HG02938 (cell line): ENCODE results near the gene CPLX4.

ENCODE experiments used
- ATAC-seq: cut with Tn5 transposase; IDR thresholded peaks from one replicate; pipeline ENCODE4 v1.9.1; 2021; ENCODE audit warnings: mild to moderate bottlenecking, moderate library complexity; ENCODE audit not compliant: unreplicated experiment

The CPLX4 gene

DNA sequence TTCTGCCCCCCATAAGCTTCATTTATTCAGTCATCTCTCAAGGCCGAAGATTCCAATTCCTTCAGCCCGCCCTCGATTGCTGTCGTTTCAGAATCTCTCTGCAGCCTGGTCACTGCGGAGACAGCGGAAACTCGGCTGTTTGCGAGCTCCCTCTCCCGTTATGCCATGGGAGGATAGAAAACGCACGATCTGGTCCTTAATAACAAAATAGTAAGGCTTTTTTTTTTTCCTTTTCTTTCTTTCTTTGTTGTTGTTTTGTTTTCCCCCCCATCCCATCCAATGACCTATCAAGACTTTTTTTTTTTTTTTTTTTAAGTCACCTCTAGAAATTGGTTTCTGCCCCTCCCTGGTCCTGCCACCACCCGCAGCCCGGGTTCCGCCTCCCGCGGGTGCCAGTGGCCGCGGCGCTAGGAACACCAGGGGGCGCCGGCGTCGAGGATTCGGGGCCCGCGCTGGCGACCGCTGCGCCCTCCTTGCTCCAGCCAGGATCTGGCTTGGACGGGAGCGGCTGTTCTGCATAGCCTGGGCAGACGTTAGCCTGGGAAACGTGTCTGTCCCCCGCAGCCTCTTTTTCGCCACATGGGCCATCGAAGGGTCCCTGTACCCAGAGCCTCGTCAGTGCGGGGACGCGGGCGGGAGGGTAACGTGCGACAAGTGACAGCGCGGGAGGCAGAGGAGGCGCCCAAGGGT lies 10.1 kb downstream of the CPLX4 start:
- peak; percentile 81 for ATAC-seq

DNA sequence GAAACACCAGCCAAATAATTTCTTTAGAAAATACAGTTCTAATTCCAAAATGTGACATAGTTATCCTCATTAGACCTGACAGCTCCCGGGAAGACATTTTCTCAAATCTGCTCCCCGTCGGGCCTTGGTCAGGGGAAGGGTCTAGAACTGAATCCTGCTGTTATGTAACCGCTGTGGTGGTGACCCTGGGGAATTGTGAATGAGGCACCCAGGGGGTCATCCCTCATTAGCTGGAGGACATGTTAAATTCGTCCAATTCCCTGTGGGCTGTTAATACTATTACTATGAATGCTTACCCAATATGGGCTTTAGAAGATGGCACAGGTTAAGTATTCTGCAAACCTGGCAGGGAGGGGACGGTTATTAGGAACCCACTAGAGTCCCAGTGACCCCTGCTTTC lies 11.8 kb downstream of the CPLX4 start:
- no peak for ATAC-seq

DNA sequence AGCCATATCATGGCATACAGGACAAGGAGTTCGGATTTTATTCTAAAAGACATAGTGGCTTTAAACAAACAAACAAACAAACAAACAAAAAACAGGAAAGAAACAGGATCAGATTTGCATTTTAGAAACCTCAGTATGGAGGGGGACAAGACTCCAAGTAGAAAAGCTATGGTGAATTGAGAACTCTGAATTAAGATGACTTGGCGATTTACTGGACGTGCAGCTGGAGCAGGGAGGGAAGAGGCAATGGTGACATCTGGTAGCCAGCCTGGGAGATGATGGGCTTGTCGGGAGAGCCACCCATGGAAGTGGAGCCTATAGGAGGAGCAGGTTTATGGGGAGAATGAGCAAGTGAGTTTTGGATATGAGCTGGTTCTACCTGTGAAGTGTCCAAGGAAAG lies 13.2 kb downstream of the CPLX4 start:
- ATAC-seq, result no peak

DNA sequence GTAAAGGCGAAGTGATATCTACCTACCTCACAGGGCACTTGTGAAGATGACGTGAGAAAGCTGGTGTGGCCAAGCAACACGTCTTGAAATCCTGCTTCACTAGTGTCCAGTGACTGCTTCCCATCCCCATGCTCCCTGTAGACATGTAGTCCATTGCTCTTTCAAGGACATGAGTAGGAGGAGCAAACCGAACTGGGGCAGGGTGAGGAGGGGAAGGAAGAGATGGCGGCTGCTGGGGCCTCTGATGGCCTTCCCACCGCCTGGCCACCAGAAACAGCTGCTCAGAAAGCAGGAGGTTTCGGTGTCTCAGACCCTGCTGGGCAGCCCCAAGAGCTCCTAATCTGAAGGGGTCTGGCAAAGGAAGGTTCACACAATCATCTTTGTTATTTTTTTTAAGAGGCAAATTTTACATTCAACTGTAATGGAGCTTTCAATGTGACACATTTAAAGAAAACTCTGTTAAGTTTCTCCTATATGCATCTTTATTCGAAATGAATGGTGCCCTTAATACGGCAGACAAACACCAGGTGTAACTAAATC lies 14.7 kb downstream of the CPLX4 start:
- no peak for ATAC-seq

DNA sequence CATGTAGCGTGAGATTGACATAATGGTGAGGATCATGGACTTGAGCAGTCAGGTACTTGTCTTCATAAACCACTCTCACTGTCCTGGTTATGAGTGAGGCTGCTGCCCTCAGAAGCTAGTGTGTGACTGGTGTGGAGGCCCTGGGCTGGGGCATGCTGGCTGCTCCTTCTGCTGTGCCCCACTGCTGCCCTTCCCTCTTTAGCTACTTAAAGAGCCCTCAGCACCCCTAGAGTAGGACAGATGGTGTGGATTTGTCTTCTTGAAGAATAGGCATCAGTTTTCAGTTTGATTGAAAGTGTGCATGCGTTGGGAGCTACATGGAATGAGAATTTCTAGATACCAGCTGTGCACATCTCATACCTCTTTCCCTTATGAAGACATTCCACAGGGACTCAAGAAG lies 15.4 kb downstream of the CPLX4 start:
- ATAC-seq, result no peak

DNA sequence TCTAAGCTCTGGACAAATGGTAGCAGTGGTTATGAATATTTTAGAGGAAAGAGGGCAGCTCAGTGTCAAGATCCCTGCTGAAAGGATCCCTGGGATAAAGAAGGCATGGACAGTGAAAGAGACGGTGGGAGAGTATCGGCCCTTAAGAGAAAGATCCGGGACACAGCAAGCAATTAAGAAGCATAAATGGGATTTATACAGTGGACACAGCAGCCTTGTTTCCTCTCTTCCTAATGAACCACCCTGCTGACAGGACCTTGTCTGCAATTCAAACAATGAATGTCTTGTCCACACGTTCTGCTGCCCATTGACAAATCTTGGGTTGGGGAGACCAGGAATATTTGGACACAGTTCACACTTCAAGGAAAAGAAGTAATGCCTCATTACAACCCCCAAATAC lies 16.5 kb downstream of the CPLX4 start:
- ATAC-seq, result no peak

DNA sequence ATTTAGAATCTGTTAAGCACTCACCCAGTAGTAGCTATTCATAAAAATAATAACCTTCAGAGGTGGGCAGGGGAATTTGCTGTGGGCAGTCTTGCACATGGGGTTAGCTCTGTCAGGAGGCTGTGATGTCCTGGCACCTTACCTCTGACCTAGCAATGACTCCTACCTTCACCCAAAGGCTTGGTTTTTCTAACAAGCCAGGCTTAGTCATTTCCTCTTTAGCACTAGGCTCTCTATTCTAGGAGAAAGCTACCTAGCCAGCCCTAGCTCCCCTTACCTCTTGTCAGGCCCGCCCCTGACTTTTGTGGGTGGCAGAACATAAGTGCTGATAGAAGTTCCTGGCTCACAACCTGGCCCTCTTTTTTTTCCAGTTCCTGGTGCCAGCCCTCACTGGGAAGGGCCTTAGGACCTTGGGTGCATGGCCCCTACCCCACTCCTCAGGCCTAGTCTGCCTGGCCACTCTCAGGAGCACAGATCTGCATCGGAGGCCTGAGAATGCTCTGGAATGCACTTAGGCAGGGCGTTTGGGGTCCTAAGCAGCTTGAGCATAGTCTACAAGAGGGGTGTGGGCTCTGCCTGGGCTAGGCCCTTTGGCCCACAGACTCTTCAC lies 17.7 kb downstream of the CPLX4 start:
- no peak for ATAC-seq

DNA sequence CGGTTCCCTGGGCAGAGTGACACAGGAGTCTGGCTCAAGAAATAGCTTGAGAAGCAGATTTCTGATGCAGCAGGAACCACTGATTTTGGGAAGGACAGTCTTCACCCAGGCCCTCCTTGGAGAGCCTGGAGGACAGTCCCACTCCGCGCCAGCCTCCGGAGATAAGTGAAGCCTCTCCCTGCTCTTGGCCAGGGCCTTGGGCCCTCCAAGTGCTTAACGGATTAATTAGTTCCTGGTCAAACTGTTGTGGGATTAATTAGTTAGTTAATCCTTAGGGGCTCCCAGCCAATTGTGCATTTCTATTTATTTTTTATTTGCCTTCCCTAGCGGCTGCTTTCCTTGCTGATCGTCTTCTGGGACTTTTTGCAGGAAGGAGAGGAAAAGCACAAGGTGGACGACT lies 19.6 kb downstream of the CPLX4 start:
- ATAC-seq, result no peak

DNA sequence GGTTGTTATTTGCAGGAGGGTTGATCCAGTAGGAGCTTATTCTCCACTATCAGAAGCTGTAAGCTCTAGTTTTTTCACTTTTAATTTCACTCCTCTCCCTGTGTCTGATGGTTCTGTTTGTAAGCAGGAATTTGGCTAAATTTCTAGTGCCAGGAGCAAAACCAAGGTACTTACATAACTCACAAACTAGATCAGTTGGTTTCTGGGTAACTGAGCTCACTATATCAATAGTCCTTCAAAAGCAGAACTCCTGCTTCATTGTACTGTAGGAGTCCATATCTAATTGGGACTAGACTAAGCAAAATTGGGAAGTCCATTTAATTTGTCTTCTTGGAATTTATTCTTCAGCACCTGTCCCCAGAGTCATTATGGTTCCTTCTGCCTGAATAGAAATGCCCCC lies 25.1 kb downstream of the CPLX4 start:
- ATAC-seq, result no peak

DNA sequence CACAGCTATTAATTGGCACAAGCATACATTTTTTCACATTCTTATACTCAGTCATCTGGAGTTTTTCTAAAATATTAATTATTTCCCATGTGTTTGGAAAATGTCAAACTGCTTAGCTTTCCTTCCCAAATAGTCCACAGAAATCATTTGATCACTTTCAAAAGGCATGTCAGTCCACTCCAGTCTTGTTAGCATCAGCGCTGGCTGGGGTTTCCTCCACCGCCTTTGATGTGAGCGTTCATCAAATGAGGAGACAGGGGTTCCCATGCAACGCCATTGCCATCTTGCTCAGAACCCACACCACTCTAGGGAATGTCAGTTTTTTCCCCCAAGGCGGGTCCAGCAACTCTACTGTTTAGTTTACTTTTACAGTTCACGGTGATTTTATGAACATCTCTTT lies 32.1 kb downstream of the CPLX4 start:
- no peak for ATAC-seq

DNA sequence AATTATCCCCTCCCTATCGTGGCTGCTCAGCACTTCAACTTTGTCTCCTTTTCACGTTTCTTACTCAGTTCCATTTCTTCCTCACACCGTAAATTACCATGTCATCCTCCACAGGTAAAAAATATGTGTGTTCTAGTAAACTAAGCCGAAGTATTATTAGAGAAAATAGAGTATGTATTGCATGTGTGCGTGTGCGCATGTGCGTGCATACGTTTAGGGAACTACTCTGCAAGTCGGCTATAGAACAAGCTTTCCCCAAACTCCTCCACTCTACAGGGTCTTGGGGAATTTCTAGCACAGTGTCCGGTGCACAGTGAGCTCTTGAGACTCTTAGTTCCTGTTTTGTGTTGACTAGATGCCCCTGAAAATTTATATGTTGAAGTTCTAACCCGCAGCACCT lies 36.1 kb downstream of the CPLX4 start:
- no peak for ATAC-seq

DNA sequence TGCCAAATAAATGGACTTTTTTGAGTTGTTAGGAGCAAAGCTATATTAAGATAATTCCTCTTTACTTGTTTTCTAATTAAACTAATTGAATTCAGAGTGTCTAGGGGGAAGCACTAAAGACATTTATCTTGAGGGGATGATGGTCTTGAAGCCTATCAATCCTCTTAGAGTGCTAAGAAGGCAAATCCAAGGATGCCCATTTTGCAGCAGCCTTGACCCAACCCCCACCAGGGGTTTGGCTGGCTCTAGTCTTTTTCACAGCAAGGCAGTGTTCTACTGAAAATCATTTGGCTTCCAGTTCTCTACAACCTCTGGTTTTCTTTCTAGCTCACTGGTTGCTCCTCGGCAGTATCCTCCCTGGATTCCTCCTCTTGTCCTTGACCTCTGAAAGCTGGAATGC lies 38.7 kb downstream of the CPLX4 start:
- no peak for ATAC-seq

DNA sequence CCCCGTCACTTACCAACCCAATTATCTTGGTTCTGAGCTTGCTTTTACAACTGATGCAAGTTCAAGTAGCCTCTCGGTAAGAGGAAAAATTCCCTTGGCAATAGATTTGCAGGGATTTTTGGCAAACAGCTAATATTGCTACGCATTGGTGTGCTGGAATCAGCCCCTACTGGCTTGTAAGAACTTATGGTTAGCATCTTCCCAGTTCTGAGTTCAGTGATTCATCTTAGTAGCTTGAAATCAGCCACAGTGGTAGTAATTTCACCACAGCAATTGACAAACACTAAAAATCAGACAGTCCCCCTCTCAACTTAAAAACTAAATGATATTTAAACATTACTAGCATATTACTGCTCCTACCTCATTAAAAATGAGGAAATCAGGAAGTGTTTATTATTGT lies 39.3 kb downstream of the CPLX4 start:
- no peak for ATAC-seq

DNA sequence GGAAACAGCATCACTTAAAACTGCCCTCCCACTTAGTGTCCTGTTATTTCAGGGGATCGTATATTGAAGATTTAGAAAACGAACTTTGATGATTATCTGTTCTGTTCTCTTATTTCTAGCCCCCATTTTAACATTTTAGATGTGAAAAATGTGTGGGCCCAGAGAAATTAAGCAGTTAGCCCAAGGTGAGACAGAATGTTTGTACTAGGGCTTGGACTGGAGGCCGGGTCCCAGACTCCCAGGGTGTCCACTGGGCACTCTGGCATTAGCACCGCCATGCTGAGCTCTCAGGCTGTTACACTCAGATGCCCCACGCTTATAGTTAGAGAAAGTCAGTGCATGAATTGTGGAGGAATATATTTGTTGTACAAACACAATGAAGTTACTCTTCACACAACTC lies 39.7 kb downstream of the CPLX4 start:
- ATAC-seq, result no peak

DNA sequence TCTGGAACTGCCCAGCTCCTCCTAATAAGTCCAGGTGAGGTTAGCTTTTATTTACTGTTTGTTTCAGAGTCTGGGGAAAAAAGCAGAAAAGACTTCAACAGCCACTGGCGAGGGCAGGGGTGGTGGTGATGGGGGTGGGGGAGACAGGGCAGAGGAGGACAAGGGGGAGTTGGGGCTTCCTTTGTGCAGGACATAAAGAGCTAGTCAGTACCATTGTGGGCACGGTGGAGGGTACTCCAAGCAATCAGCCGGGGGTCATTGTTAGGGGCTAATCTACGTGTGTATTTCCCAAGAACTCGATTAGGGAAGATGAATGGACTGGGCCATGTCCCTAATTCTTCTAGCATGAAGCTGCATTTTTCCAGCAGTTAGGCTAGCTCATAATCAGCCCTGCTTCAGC lies 42.4 kb downstream of the CPLX4 start:
- ATAC-seq, result no peak

DNA sequence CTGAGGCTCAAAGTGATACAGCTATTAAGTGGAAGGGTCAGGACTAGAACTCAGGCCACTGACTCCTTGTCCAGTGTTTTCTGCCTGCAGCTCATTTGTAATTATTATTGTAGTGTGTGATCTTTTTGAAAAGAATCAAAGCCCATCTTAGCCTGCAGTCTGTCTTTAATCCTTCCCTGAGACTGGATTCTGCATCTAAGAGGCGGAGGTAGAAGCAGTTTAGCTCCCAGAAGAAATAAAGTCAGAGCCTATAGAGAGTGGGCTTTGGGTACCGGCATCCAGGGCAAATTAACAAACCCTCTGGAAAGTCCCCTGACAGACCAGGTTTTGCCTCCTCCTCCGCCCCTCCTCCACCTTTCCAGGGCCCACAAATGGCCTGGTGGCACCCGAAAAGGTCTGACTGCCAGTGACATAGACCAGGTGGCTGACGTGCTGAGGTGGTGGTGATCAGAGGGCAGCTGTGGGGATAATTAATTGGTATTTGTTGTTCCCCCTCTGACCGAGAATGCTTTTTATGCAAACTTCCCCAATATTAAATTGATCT lies 43.0 kb downstream of the CPLX4 start:
- ATAC-seq, result no peak

DNA sequence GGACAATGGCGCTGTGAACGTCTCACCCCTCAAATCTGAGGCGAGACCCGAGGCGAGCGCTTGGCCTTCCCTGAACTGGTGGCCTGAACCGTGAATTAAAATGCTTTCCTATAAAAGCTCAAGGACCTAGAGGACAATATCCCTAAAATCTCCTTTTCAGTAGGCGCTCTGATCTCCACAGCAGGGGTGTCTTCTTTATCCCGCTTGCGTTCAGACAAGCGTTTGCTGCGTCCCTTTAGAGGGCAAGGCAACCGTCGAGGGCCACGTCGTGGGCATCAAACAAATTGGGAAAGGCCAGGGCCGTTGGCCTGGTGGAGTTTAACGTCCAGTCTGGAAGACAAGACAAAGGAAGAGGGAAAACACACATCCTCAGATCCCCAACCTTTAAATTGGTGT lies 43.9 kb downstream of the CPLX4 start:
- no peak for ATAC-seq

DNA sequence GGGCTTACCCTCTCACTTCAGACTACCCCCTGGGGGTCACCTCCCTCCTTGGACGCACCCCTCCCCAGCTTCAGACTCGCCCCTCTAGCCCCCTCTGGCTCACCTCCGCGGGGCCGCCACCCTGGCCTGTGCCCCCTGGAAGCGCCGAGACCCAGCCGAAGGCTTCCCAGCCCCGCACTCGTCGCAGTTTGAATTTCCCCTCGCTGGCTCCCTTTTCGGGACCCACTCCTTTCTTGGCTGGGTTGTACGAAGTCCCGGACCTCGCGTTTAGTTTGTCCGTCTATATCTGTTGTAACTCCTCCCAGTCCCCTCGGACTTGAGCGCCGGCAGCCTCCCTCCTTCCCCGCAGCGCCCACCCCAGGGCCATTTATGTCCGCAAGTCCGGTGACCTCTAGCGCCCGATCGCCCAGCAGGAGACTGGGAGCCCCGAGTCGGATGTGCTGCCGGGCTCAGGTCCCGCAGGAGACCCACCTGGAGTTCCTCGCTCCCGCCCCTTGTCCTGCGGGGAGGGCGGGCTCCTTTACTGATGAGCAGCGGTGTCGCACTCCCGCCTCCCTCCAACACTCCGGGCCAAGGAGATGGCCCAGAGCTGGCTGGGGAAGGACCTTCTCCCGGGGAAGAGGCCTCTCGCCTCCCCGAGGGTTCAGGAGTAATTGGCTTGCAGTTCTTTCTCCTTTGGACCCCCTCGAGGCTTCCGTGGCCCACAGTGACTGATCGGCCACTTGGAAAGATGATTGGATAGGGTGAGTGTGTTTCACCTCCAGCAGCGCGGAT lies 44.5 kb downstream of the CPLX4 start:
- no peak for ATAC-seq

DNA sequence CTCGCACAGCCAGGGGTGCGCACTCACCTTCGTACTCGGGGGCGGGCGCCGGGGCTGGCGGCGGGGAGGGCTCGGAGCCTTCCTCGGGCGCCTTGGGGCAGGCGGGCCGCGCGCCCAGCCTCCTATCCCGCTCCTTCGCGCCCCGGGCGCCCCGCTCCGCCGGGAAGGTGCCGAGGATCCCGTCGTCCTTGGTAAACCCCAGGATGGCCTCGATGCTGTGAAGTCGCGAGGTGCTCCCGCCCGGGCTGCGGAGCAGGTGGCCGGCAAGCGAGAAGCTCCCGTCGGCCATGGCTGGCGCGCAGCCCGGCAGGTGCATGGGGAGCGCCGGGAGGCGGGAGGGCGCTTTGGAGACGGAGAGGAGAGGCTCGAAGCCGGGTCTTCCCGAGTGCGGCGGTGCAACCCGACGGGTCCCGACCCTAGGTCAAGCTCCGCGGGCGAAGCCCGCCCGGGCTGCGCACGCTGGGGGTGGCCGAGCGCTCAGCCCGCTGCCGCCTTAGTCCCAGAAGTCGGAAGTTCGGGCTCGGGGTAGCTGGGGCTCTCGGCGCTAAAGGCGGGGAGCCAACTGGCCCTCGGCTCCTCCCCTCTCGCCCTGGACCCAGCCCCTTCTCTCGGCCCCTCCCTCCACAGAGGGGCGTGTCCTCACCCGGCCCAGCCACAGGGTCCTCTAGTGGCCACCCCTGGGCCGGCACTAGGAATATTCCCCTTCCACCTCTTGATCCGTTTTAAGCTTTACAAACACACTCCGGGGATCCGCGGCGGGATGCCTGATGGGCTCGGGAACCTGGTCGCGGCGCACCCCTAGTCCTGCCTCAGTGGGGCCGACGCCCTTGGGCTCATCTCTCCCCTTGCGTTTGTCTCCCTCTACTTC lies 45.3 kb downstream of the CPLX4 start, which contains the start of gene RAX:
Gene RAX (minus strand): TSS at position 564 of the 868 bp plus-strand sequence. CDS start 248 bp downstream, at position 316.
- ATAC-seq, result no peak

DNA sequence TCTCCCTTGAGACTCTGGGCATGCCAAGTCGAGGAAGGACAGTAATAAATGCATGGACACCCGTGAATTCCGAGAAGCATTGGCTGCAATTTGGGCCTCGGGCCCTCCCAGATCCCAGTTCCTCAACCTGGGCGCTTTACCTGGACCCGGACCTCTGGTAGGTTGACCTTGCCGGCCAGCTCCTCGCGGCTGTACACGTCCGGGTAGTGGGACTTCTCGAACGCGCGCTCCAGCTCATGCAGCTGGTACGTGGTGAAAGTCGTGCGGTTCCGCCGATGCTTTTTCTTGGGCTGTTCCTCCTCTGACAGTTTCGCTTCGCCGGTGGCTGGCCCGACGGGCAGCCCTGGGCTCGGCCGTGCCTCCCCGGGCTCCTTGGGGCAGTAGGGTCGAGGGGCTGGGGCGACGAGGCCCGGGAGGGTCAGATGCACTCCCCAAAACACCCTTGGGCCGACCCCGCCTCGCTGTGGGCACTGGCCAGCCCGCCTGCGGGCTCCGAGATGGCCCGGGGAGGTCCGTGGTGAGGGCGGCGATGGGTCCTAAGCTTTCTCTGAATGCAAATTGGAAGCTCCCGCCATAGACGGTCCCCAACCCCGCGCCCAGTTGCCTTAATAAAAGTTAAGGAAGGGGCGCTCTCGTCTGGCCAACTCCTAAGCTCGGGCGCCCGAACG lies 46.1 kb downstream of the CPLX4 start:
- ATAC-seq, result no peak
